K562 (cell line): ENCODE measurements around the gene PSMG3. TPM values are rescaled to one million over a fixed set of nuclear protein-coding genes. Genes with fewer than 3 reads are reported as not detected.
A peak's percentile ranks its signal among the peaks of the same experiment; 100 is the strongest.

ENCODE experiments used
- CBFB ChIP-seq: sonication (generic); formaldehyde crosslinking; IDR thresholded peaks from 2 replicates; pipeline ENCODE4 v1.4.0; 2020; ENCODE audit warnings: mild to moderate bottlenecking, missing genetic modification reagents
- CBX1 ChIP-seq: sonication (generic); IDR thresholded peaks from 2 replicates; pipeline ENCODE4 v1.6.1; 2016; ENCODE audit warnings: antibody characterized with exemption, low read depth, mild to moderate bottlenecking
- FOS ChIP-seq: IDR thresholded peaks from 3 replicates; pipeline ENCODE4 v1.6.1; 2011; ENCODE audit not compliant: insufficient read length; ENCODE audit errors: extremely low read depth
- POLR2G ChIP-seq: fragments of 200-400 bp; formaldehyde crosslinking; IDR thresholded peaks from 2 replicates; pipeline ENCODE4 v1.6.1; 2017; ENCODE audit warnings: low read depth, mild to moderate bottlenecking, antibody characterized with exemption, low read length, moderate library complexity
- RBFOX2 ChIP-seq: fragments of 200-400 bp; formaldehyde crosslinking; IDR thresholded peaks from 2 replicates; pipeline ENCODE4 v1.6.1; 2017; ENCODE audit warnings: low read depth, mild to moderate bottlenecking, low read length, moderate library complexity
- RCOR1 ChIP-seq, 2 experiments: IDR thresholded peaks; 2 replicates each; pipeline ENCODE4 v1.6.1; 2012; ENCODE audit warnings: low read depth in 2 of 2, low read length in 2 of 2, borderline replicate concordance in 1 of 2, improper control_type of control experiment in 1 of 2
- ZNF23 ChIP-seq: fragments of 250-450 bp; sonication (Bioruptor Pico); IDR thresholded peaks from 2 replicates; pipeline ENCODE4 v1.4.0; 2020; ENCODE audit warnings: mild to moderate bottlenecking
- ZNF384 ChIP-seq: IDR thresholded peaks from 2 replicates; pipeline ENCODE4 v1.6.1; 2012; ENCODE audit warnings: low read depth, low read length, improper control_type of control experiment
- ZNF696 ChIP-seq: fragments of 250-450 bp; sonication (Bioruptor Pico); conservative IDR thresholded peaks from 2 replicates; pipeline ENCODE4 v1.4.0; 2020; ENCODE audit warnings: mild to moderate bottlenecking, moderate library complexity
- ZNF699 ChIP-seq: fragments of 250-450 bp; sonication (Bioruptor Pico); IDR thresholded peaks from 2 replicates; pipeline ENCODE4 v1.8.0; 2021; ENCODE audit warnings: mild to moderate bottlenecking, moderate library complexity; ENCODE audit not compliant: insufficient replicate concordance
- polyA plus RNA-seq, 8 experiments: library from polyadenylated mRNA; depleted of rRNA in 4 of 8; stranded (reverse) in 5 of 8; unstranded in 3 of 8; fragments of >200 nt; fragmentation: Nextera tagmentation in 2 of 8; fragmentation: Illumina TruSeq in 1 of 8; extraction: Ambion mirVana in 2 of 8; extraction: Trizol in 1 of 8; gene quantifications; 2 replicates each; pipeline versions ENCODE4 v1.2.1 to v1.2.3, GENCODE V29; 2011 to 2014; ENCODE audit warnings: inconsistent platforms in 1 of 8, missing spikeins in 1 of 8
- total RNA-seq, 7 experiments: library from RNA; depleted of rRNA in 6 of 7; stranded (reverse); fragments of >200 nt in 6 of 7; fragmentation: Illumina TruSeq in 2 of 7; extraction: Trizol in 2 of 7; gene quantifications; 2 replicates each; pipeline versions ENCODE4 v1.2.1 to v1.2.3, GENCODE V29; 2011 to 2021; ENCODE audit warnings: low replicate concordance in 1 of 7
- TF ChIP-seq, protein P1 (sequence below): sonication (generic); formaldehyde crosslinking; IDR thresholded peaks from 2 replicates; pipeline ENCODE4 v1.8.0; 2022; ENCODE audit warnings: missing genetic modification reagents, mild to moderate bottlenecking, moderate library complexity, borderline replicate concordance
- TF ChIP-seq, protein P2 (sequence below): fragments of 450-650 bp; conservative IDR thresholded peaks from 2 replicates; pipeline ENCODE4 v1.6.1; 2016; ENCODE audit warnings: missing genetic modification characterization, low read depth, mild to moderate bottlenecking, missing compliant biosample characterization, moderate library complexity
- TF ChIP-seq, protein P3 (sequence below): fragments of 450-650 bp; IDR thresholded peaks from 2 replicates; pipeline ENCODE4 v1.6.1; 2016

The PSMG3 gene
- total and polyA plus RNA-seq, 9 of the 15 experiments (the other 6 are each of a cell fraction or from before 2014, with no cell fraction given) = 34.8 to 122 (median 80.1) TPM

DNA sequence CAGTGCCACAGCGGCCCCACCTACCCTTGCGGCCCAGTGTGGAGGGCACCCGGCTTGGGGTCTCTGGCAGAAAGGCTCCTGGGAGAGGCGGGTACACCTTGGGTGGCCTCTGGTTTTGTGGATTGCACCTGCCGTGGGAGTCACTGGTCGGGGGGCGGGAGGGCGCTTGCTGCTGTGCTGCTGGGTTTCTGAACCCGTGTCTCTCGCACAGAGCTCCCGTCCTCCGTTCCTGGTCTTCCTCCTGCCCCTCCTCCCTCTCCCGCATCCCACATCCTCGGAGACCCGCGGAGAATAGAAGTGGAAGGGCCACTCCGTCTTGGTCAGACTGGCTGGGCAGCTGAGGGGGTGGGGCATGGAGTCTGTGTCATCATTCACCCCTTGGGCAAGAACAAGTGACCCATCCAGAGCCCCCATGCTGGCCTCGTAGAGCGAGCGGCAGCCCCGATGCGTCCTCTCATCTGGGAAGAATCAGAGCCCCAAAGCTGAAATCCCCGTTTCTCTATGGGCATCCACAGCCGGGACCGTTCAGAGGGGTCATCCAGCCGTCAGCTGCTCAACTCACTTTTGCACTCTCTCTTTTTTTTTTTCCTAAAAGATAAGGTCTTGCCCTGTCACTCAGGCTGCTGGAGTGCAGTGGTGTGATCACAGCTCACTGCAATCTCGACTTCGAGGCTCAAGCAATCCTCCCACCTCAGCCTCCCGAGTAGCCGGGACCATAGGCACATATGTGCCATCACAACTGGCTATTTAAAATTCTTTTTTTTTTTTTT, 35.3 kb downstream of the PSMG3 start (continued):
- TF ChIP-seq, protein P1, sequence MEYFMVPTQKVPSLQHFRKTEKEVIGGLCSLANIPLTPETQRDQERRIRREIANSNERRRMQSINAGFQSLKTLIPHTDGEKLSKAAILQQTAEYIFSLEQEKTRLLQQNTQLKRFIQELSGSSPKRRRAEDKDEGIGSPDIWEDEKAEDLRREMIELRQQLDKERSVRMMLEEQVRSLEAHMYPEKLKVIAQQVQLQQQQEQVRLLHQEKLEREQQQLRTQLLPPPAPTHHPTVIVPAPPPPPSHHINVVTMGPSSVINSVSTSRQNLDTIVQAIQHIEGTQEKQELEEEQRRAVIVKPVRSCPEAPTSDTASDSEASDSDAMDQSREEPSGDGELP (CRISPR knock-in tag) = peak; percentile 44; the same call in 1 of the 2 replicates
- peak; percentile 31; the same call in 1 of the 2 replicates for TF ChIP-seq RBFOX2
- peak in 1 of 2 experiments; percentile 46; a peak in 1 of 4 replicates for TF ChIP-seq RCOR1 (IDR thresholded peaks at IDR 0.05; ENCODE audit: borderline replicate concordance in 1 of 2, low read depth in 2 of 2, low read length in 2 of 2)
- TF ChIP-seq ZNF384 = peak; percentile 88
- TF ChIP-seq, protein P2, sequence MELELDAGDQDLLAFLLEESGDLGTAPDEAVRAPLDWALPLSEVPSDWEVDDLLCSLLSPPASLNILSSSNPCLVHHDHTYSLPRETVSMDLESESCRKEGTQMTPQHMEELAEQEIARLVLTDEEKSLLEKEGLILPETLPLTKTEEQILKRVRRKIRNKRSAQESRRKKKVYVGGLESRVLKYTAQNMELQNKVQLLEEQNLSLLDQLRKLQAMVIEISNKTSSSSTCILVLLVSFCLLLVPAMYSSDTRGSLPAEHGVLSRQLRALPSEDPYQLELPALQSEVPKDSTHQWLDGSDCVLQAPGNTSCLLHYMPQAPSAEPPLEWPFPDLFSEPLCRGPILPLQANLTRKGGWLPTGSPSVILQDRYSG (tag) = no peak
- TF ChIP-seq ZNF696 (CRISPR knock-in tag) = no peak
- TF ChIP-seq ZNF699 (CRISPR knock-in tag) = no peak
- TF ChIP-seq FOS = no peak
- no peak for TF ChIP-seq CBX1
- TF ChIP-seq ZNF23 (CRISPR knock-in tag) = no peak
- TF ChIP-seq CBFB = peak; percentile 53; the same call in 1 of the 2 replicates
- peak; percentile 3; the same call in 1 of the 2 replicates for TF ChIP-seq POLR2G
- TF ChIP-seq, protein P3, sequence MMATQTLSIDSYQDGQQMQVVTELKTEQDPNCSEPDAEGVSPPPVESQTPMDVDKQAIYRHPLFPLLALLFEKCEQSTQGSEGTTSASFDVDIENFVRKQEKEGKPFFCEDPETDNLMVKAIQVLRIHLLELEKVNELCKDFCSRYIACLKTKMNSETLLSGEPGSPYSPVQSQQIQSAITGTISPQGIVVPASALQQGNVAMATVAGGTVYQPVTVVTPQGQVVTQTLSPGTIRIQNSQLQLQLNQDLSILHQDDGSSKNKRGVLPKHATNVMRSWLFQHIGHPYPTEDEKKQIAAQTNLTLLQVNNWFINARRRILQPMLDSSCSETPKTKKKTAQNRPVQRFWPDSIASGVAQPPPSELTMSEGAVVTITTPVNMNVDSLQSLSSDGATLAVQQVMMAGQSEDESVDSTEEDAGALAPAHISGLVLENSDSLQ = peak; percentile 95
